PC-9 (cell line): Measurements from ENCODE around the gene MAST1.

Source experiments
- CTCF ChIP-seq: fragments of 200-600 bp; sonication (generic); conservative IDR thresholded peaks from 2 replicates; pipeline ENCODE4 v1.6.1; 2017; ENCODE audit warnings: mixed run types, antibody characterized with exemption, mild to moderate bottlenecking, moderate library complexity
- EZH2 ChIP-seq: fragments of 200-600 bp; sonication (generic); IDR thresholded peaks from 2 replicates; pipeline ENCODE4 v1.8.0; 2017; ENCODE audit warnings: antibody characterized with exemption, low read depth

- TF ChIP-seq CTCF (no peak), EZH2 (no peak)
These were observed 43.3 kb upstream of the MAST1 start for GRCh38 chr19:12794971-12795381.
